BJ (cell line): ENCODE measurements around the gene ETFA. TPM values are rescaled to one million over a fixed set of nuclear protein-coding genes. Genes with fewer than 3 reads are reported as not detected.

ENCODE experiments used
- CTCF ChIA-PET: fragments of 350-600 bp; formaldehyde crosslinking; extraction: SDS; loops from one replicate; lab custom pipeline; 2021; ENCODE audit warnings: antibody characterized with exemption, inconsistent platforms; lab: Yijun Ruan, JAX
- POLR2A ChIA-PET: fragments of 300-600 bp; sonication (Branson Sonifier 250); formaldehyde crosslinking; extraction: SDS; loops from one replicate; lab custom pipeline; 2021; ENCODE audit warnings: antibody characterized with exemption; lab: Charles Lee
- DNase-seq: peaks from one replicate; pipeline ENCODE4 v3.0.0-alpha.2; 2011; ENCODE audit warnings: low read depth
- H3K27me3 ChIP-seq: 2 replicates; pipeline ENCODE4 v1.6.0; 2011; ENCODE audit warnings: low read length; ENCODE audit not compliant: control insufficient read depth, insufficient read depth
- H3K36me3 ChIP-seq: 2 replicates; pipeline ENCODE4 v1.5.1; 2011; ENCODE audit warnings: low read length; ENCODE audit not compliant: control insufficient read depth, insufficient read depth
- H3K4me3 ChIP-seq: 2 replicates; pipeline ENCODE4 v1.5.1; 2011; ENCODE audit warnings: low read depth, mild to moderate bottlenecking, control low read depth, low read length
- polyA plus RNA-seq: library from polyadenylated mRNA; depleted of rRNA; stranded (reverse); fragments of >200 nt; gene quantifications from 2 replicates; pipeline ENCODE4 v1.2.3, GENCODE V29; 2011
- TF ChIP-seq, protein P1 (sequence below): IDR thresholded peaks from 2 replicates; pipeline ENCODE4 v1.5.1; 2011; ENCODE audit warnings: low read depth, mild to moderate bottlenecking, control low read depth, inconsistent platforms, low read length, moderate library complexity; ENCODE audit not compliant: insufficient read depth

The ETFA gene
- polyA plus RNA-seq, 1 experiment, result 113 TPM

DNA sequence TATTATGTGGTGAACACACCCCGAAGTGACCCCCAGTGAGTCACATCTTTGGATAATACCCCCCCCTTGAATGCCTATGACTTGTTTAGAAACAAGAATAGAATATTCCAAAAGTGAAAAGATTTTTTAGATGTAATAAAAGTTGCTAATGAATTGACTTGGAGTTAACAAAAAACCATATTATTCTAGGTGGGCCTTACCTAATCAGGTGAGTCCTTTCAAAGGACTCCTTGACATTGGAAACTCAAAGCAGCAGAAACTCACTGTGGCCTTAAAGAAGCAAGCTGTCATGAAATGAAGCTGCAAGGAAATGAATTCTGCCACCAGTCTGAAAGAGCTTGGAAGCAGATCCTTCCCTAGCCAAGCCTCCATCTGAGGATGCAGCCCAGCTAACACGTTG is 14.4 kb upstream of the ETFA start:
- Histone ChIP-seq H3K27me3 (no peaks in the 10 kb centered on the region; the same call in 1 of the 2 replicates), H3K4me3 (no peak overlapping the region), H3K36me3 (no peaks in the 10 kb centered on the region)
- TF ChIP-seq, protein P1, sequence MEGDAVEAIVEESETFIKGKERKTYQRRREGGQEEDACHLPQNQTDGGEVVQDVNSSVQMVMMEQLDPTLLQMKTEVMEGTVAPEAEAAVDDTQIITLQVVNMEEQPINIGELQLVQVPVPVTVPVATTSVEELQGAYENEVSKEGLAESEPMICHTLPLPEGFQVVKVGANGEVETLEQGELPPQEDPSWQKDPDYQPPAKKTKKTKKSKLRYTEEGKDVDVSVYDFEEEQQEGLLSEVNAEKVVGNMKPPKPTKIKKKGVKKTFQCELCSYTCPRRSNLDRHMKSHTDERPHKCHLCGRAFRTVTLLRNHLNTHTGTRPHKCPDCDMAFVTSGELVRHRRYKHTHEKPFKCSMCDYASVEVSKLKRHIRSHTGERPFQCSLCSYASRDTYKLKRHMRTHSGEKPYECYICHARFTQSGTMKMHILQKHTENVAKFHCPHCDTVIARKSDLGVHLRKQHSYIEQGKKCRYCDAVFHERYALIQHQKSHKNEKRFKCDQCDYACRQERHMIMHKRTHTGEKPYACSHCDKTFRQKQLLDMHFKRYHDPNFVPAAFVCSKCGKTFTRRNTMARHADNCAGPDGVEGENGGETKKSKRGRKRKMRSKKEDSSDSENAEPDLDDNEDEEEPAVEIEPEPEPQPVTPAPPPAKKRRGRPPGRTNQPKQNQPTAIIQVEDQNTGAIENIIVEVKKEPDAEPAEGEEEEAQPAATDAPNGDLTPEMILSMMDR, result no peak
- DNase-seq, result no peak
- ChIA-PET CTCF (interaction anchor here (0.9 kb wide), 1 partner anchor 90 kb away, joined by 5 read pairs; no protein-coding TSS in a partner anchor), POLR2A (no interaction called here)

DNA sequence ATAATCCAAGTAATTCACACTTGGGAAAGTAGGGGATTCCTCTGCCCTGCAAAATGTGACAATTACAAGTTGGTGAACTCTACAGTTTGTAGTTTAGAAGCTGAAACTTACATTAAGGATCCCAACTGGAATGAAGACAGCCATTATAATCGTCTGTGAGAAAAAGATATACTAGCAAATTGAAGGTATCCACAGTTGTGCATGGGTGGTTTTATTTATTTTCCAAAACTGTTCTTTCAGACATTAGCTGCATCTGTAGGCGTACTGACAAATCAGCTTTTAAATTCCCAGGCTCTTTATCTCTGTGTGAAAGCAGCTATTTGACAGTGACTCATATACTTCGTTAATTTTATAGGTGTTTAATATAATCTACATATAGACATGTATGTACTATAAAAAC is 12.8 kb upstream of the ETFA start:
- Histone ChIP-seq H3K4me3 (no peak overlapping the region), H3K36me3 (no peaks in the 10 kb centered on the region), H3K27me3 (no peaks in the 10 kb centered on the region; the same call in 1 of the 2 replicates)
- DNase-seq, result no peak
- TF ChIP-seq, protein P1, result no peak
- CTCF ChIA-PET, result interaction anchor here (0.7 to 1.8 kb wide), 4 partner anchors 9 to 133 kb away, joined by 3 to 6 read pairs (median 4); no protein-coding TSS in a partner anchor
- POLR2A ChIA-PET, result no interaction called here

DNA sequence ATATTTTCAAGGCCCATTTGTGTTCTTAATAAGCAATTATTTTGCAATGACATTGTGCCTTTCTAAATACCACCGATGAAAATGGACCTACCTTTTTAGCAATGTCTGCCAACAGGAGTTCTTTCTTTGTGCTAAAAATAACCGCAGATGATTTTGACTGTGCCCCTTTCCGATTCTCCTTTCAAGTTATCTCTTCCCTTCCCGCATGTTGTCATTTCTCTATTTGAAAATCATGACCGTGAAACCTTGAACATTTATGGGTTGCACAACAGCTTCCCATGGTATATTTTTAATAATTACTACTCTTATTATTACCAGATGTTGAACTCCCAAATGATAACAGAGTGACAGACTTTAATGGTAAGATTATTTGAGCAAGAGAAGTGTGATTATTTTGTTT is 10.3 kb upstream of the ETFA start:
- H3K4me3 ChIP-seq, result no peak overlapping the region
- TF ChIP-seq, protein P1, result no peak
- DNase-seq, result no peak
- ChIA-PET CTCF (interaction anchor here (1.8 kb wide), 1 partner anchor 9 kb away, joined by 8 read pairs; no protein-coding TSS in a partner anchor), POLR2A (no interaction called here)
- H3K27me3 ChIP-seq, result no peaks in the 10 kb centered on the region; the same call in 1 of the 2 replicates
- no peaks in the 10 kb centered on the region for H3K36me3 ChIP-seq

DNA sequence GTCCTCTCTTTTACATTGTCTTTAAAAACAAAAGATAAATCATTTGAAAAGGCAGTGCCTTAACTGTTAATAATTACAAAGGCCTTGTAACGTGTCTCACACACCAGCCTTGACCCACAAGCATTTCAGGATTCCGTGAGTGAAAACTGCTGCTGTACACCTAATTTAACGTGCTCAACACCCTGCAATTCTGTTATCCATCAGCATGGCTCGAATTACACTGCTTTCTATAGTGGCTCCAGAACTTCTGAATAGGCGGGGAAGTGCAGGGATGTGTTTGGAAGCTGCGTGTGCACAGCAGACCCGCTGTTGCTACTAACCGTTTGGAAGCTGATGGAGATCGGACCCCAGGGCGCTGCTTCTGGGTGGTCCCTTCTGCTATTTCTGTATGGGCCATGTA is 9.9 kb upstream of the ETFA start:
- TF ChIP-seq, protein P1, result no peak
- CTCF ChIA-PET, result interaction anchor here (1.8 kb wide), 1 partner anchor 9 kb away, joined by 8 read pairs; no protein-coding TSS in a partner anchor
- no peaks in the 10 kb centered on the region for H3K36me3 ChIP-seq
- no peak overlapping the region for H3K4me3 ChIP-seq
- DNase-seq, result no peak
- POLR2A ChIA-PET, result no interaction called here
- no peaks in the 10 kb centered on the region; the same call in 1 of the 2 replicates for H3K27me3 ChIP-seq

DNA sequence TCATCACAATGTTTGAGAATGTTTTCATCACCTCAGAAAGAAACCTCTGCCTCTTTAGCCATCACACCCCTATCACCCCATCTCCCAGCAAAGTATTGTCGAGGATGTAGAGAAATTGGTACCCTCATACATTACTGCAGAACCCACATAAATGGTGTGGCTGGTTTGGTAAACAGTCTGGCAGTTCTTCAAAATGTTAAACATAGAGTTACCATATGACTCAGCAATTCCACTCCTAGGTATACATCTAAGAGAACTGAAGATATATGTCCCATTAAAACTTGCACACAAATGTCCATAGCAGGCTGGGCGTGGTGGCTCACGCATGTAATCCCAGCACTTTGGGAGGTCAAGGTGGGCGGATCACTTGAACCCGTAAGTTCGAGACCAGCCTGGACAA is 8.7 kb upstream of the ETFA start:
- no peak overlapping the region for H3K4me3 ChIP-seq
- CTCF ChIA-PET, result interaction anchor here (5.8 kb wide), 1 partner anchor 10 kb away, joined by 32 read pairs; no protein-coding TSS in a partner anchor
- DNase-seq, result no peak
- H3K27me3 ChIP-seq, result no peaks in the 10 kb centered on the region; the same call in 1 of the 2 replicates
- POLR2A ChIA-PET, result no interaction called here
- no peaks in the 10 kb centered on the region for H3K36me3 ChIP-seq
- TF ChIP-seq, protein P1, result no peak
